HAP-1 (cell line): ENCODE measurements around the gene PLD5.
"Not testable (repeated sequence)": the region's sequence is repeated elsewhere in the genome, so short reads cannot be mapped to it uniquely, and the experiment has no call there.

Experiments used
- DNase-seq, 2 experiments: peaks; one replicate each; pipeline ENCODE4 v3.0.0-alpha.2; 2016 to 2020; ENCODE audit warnings: low spot score in 2 of 2
- H3K27me3 ChIP-seq: fragments of 250-450 bp; sonication (Bioruptor Pico); 2 replicates; pipeline ENCODE4 v1.5.1; 2020; ENCODE audit warnings: low read depth, mild to moderate bottlenecking, moderate library complexity
- H3K36me3 ChIP-seq: fragments of 250-450 bp; sonication (Bioruptor Pico); replicated peaks from 2 replicates; pipeline ENCODE4 v1.5.1; 2020; ENCODE audit warnings: mild to moderate bottlenecking
- H3K4me1 ChIP-seq: fragments of 250-450 bp; sonication (Bioruptor Pico); 2 replicates; pipeline ENCODE4 v1.5.1; 2020; ENCODE audit warnings: mild to moderate bottlenecking
- H3K4me3 ChIP-seq: fragments of 250-450 bp; sonication (Bioruptor Pico); 2 replicates; pipeline ENCODE4 v1.5.1; 2020; ENCODE audit warnings: mild to moderate bottlenecking, moderate library complexity
- H3K9me3 ChIP-seq: fragments of 250-450 bp; sonication (Bioruptor Pico); 2 replicates; pipeline ENCODE4 v1.5.1; 2020; ENCODE audit warnings: mild to moderate bottlenecking, moderate library complexity
- in situ Hi-C: fragments of 300-500 bp; cut with MboI; formaldehyde crosslinking; loops from 3 replicates; pipeline ENCODE4 v1.14.3; 2020; ENCODE audit warnings: low sequenced_read_pairs, inconsistent platforms, mixed read lengths

PLD5 gene

GRCh38 chr1:242459740-242460139 is 64.8 kb downstream of the PLD5 start:
- H3K4me3 ChIP-seq, H3K4me1 ChIP-seq, H3K27me3 ChIP-seq, H3K36me3 ChIP-seq, H3K9me3 ChIP-seq, DNase-seq: not testable (repeated sequence)
- in situ Hi-C loops, result loop anchor here (25.0 kb wide), 1 partner anchor 853 kb away; no protein-coding TSS in a partner anchor

DNA sequence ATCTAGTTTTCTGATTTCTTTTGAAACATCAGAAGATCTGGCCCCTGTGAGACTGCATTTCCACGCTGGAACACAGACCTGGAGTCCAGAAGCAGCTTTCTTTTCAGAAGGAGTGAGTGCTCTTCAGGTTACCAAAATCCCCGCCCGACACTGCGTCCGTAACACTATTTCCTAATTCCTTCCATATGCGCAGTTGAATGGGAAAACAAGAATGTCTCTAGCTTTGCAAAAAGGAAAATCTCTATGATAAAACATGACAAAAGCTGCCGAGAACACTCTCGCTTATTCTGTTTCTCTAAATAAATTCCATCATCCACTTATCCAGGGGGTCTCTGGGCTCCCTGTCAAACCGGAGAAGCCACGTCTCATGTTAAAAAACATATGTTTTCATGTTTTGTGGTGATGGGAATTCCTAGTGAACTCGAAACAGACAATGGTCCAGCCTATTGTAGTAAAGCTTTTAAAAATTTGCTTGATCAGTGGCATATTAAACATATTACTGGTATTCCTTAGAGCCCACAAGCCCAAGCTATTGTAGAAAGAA is 67.7 kb downstream of the PLD5 start:
- in situ Hi-C loops, result loop anchor here (25.0 kb wide), 1 partner anchor 856 kb away; no protein-coding TSS in a partner anchor
- Histone ChIP-seq H3K4me3 (no peak overlapping the region), H3K27me3 (no peaks in the 10 kb centered on the region), H3K36me3 (no peaks in the 10 kb centered on the region), H3K9me3 (no peaks in the 10 kb centered on the region), H3K4me1 (peaks cover 8% of the 10 kb centered on the region)
- no peak for DNase-seq

GRCh38 chr1:242455052-242455361 is 69.5 kb downstream of the PLD5 start:
- H3K4me3 ChIP-seq, result no peak overlapping the region
- H3K4me1 ChIP-seq, result peaks cover 8% of the 10 kb centered on the region
- no peaks in the 10 kb centered on the region for H3K9me3 ChIP-seq
- in situ Hi-C loops, result loop anchor here (25.0 kb wide), 1 partner anchor 857 kb away; no protein-coding TSS in a partner anchor
- no peaks in the 10 kb centered on the region for H3K36me3 ChIP-seq
- H3K27me3 ChIP-seq, result no peaks in the 10 kb centered on the region
- DNase-seq, result no peak

GRCh38 chr1:242454262-242455051 is 70.0 kb downstream of the PLD5 start:
- H3K4me3 ChIP-seq, result no peak overlapping the region
- no peaks in the 10 kb centered on the region for H3K36me3 ChIP-seq
- H3K9me3 ChIP-seq, result no peaks in the 10 kb centered on the region
- H3K4me1 ChIP-seq, result peaks cover 8% of the 10 kb centered on the region
- in situ Hi-C loops, result loop anchor here (25.0 kb wide), 1 partner anchor 858 kb away; no protein-coding TSS in a partner anchor
- H3K27me3 ChIP-seq, result no peaks in the 10 kb centered on the region
- DNase-seq, result peak; percentile 49 to 76

DNA sequence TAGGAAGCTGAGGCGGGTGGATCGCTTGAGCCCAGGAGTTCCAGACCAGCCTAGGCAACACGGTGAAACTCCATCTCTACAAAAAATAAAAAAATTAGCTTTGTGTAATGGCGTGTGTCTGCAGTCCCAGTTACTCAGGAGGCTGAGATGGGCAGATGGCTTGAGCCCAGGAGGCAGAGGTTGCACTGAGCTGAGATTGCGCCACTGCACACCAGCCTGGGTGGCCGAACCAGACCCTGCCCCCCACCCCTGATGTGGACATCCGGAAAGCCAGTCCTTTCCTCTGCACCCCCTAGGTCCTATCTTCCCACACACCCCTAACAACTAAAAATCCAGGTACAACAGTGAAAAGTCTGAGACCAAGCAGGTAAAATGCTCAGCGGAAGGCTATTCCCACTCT is 71.9 kb downstream of the PLD5 start:
- in situ Hi-C loops, result loop anchor here (25.0 kb wide), 1 partner anchor 860 kb away; no protein-coding TSS in a partner anchor
- Histone ChIP-seq H3K36me3 (no peaks in the 10 kb centered on the region), H3K9me3 (no peaks in the 10 kb centered on the region), H3K27me3 (no peaks in the 10 kb centered on the region), H3K4me1 (peaks cover 25% of the 10 kb centered on the region), H3K4me3 (no peak overlapping the region)
- no peak for DNase-seq

- Histone ChIP-seq H3K9me3 (no peaks in the 10 kb centered on the region), H3K27me3 (no peaks in the 10 kb centered on the region), H3K4me3 (no peak overlapping the region), H3K4me1 (peaks cover 26% of the 10 kb centered on the region), H3K36me3 (no peaks in the 10 kb centered on the region)
- in situ Hi-C loops, result loop anchor here (10.0 to 25.0 kb wide), 2 partner anchors 425 to 863 kb away; no protein-coding TSS in a partner anchor
- DNase-seq, result no peak
Measured at GRCh38 chr1:242449661-242450060, 74.8 kb downstream of the PLD5 start.

- Histone ChIP-seq H3K36me3 (no peaks in the 10 kb centered on the region), H3K4me1 (peaks cover 22% of the 10 kb centered on the region), H3K9me3 (no peaks in the 10 kb centered on the region), H3K4me3 (no peak overlapping the region), H3K27me3 (no peaks in the 10 kb centered on the region)
- in situ Hi-C loops, result loop anchor here (10.0 kb wide), 1 partner anchor 424 kb away; no protein-coding TSS in a partner anchor
- peak in 1 of 2 experiments; percentile 4 for DNase-seq
Measured at GRCh38 chr1:242448910-242449645, 75.4 kb downstream of the PLD5 start.

DNA sequence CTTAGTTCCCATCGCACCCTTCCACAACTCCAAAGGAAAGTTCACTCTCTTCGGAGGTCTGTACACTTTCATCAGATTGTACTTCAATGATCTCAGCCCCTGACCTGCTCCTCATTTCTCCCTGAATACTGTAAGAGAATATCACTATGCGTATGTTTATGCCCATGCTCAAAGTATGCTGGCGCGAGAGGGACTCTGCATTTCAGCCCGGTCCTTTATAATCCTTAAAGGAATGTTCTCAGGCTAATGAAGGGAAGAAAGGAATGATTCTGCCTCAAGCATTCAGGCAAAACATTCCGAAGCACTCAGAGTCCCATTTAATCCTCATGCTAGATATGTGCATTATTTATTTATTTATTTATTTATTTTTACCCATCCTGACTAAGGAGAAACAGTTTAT is 76.8 kb downstream of the PLD5 start:
- Histone ChIP-seq H3K36me3 (no peaks in the 10 kb centered on the region), H3K4me3 (no peak overlapping the region), H3K27me3 (no peaks in the 10 kb centered on the region), H3K9me3 (no peaks in the 10 kb centered on the region), H3K4me1 (peaks cover 22% of the 10 kb centered on the region)
- DNase-seq, result peak; percentile 74 to 93
- in situ Hi-C loops, result loop anchor here (10.0 kb wide), 1 partner anchor 423 kb away; no protein-coding TSS in a partner anchor

DNA sequence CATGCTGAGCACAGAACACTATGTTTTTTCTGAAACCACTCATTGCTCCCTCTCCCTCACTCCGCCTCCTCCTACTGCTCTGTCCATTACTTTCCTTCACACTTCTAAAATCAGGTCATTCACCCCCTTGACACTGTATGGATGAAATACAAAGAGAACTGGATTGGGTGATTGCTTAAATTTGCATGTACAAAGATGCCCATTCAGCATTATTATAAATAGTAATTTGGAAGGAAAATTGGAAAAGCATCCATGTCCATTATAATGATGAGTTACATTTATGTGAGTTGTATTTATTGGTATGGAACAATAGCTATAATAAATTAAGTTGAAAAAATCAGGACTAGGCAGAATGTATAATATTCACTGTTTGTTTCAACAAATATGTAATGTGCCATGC is 83.7 kb downstream of the PLD5 start:
- no peak for DNase-seq
- in situ Hi-C loops, result loop anchor here (10.0 kb wide), 1 partner anchor 416 kb away; no protein-coding TSS in a partner anchor
- no peaks in the 10 kb centered on the region for H3K9me3 ChIP-seq
- H3K27me3 ChIP-seq, result no peaks in the 10 kb centered on the region
- no peak overlapping the region for H3K4me3 ChIP-seq
- peaks cover 8% of the 10 kb centered on the region for H3K4me1 ChIP-seq
- H3K36me3 ChIP-seq, result no peaks in the 10 kb centered on the region

DNA sequence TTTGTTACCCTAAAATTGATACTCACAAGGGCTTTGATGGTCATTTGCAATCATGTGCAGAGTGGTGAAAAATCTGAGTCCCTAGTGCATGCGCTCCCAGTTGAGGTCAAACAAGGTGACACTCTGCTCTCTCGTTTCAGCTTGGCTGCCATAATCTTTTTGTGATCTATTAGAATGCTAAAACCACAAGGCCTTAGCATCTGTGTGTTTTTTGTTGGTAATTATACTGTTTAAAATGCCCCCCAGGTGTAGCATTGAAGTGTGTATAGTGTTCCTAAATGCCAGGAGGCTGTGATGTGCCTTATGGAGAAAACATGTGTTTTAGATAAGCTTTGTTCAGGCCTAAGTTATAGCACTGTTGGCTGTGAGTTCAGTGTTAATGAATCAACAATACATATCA is 89.3 kb downstream of the PLD5 start:
- no peaks in the 10 kb centered on the region for H3K9me3 ChIP-seq
- peak; percentile 51 to 74 for DNase-seq
- in situ Hi-C loops, result no loop called here
- H3K27me3 ChIP-seq, result no peaks in the 10 kb centered on the region
- peaks cover 14% of the 10 kb centered on the region for H3K4me1 ChIP-seq
- H3K36me3 ChIP-seq, result no peaks in the 10 kb centered on the region
- H3K4me3 ChIP-seq, result no peak overlapping the region

- H3K36me3 ChIP-seq, result no peaks in the 10 kb centered on the region
- DNase-seq, result no peak
- H3K27me3 ChIP-seq, result no peaks in the 10 kb centered on the region
- no peaks in the 10 kb centered on the region for H3K9me3 ChIP-seq
- peaks cover 22% of the 10 kb centered on the region for H3K4me1 ChIP-seq
- in situ Hi-C loops, result no loop called here
- no peak overlapping the region for H3K4me3 ChIP-seq
Measured at GRCh38 chr1:242432491-242433095, 91.9 kb downstream of the PLD5 start.

- Histone ChIP-seq H3K4me1 (peaks cover 22% of the 10 kb centered on the region), H3K36me3 (no peaks in the 10 kb centered on the region), H3K4me3 (no peak overlapping the region), H3K27me3 (no peaks in the 10 kb centered on the region), H3K9me3 (no peaks in the 10 kb centered on the region)
- in situ Hi-C loops, result no loop called here
- DNase-seq, result no peak
Measured at GRCh38 chr1:242431786-242432185, 92.7 kb downstream of the PLD5 start.

- Histone ChIP-seq H3K4me3 (no peak overlapping the region), H3K36me3 (no peaks in the 10 kb centered on the region), H3K4me1 (peaks cover 21% of the 10 kb centered on the region), H3K27me3 (no peaks in the 10 kb centered on the region), H3K9me3 (no peaks in the 10 kb centered on the region)
- DNase-seq, result no peak
- in situ Hi-C loops, result no loop called here
Measured at GRCh38 chr1:242430956-242431355, 93.5 kb downstream of the PLD5 start.
